CD4-positive, alpha-beta T cell treated with Interleukin-15 for 4 hours (primary cell): ENCODE results near the gene LIPI.
"Not testable (repeated sequence)": the region's sequence is repeated elsewhere in the genome, so short reads cannot be mapped to it uniquely, and the experiment has no call there.

Experiments
- DNase-seq: peaks from one replicate; pipeline ENCODE4 v3.0.0-alpha.2; 2020; ENCODE audit warnings: low spot score

Gene LIPI

GRCh38 chr21:14116080-14116481 is 94.7 kb downstream of the LIPI start:
- no peak for DNase-seq

GRCh38 chr21:14115646-14116045 is 95.1 kb downstream of the LIPI start:
- DNase-seq: no peak

GRCh38 chr21:14114251-14114650 is 96.5 kb downstream of the LIPI start:
- no peak for DNase-seq

GRCh38 chr21:14104564-14104963 is 106.2 kb downstream of the LIPI start:
- DNase-seq: not testable (repeated sequence)

- DNase-seq: no peak
Observed at GRCh38 chr21:14099570-14099969, 111.2 kb downstream of the LIPI start.

- DNase-seq: no peak
Observed at GRCh38 chr21:14097881-14098499, 112.8 kb downstream of the LIPI start.

- no peak for DNase-seq
Observed at GRCh38 chr21:14096577-14096976, 114.2 kb downstream of the LIPI start.

- DNase-seq: no peak
Observed at GRCh38 chr21:14096172-14096571, 114.6 kb downstream of the LIPI start.

- no peak for DNase-seq
Observed at GRCh38 chr21:14095056-14095455, 115.7 kb downstream of the LIPI start.

- DNase-seq: no peak
Observed at GRCh38 chr21:14092834-14093560, 117.8 kb downstream of the LIPI start.

- not testable (repeated sequence) for DNase-seq
Observed at GRCh38 chr21:14090184-14090583, 120.6 kb downstream of the LIPI start.

- DNase-seq: no peak
Observed at GRCh38 chr21:14088391-14088790, 122.4 kb downstream of the LIPI start.

- DNase-seq: no peak
Observed at GRCh38 chr21:14086553-14086952, 124.2 kb downstream of the LIPI start.

- DNase-seq: no peak
Observed at GRCh38 chr21:14084701-14085100, 126.1 kb downstream of the LIPI start.

- DNase-seq: no peak
Observed at GRCh38 chr21:14084068-14084501, 126.7 kb downstream of the LIPI start.

- DNase-seq: no peak
Observed at GRCh38 chr21:14080764-14081096, 130.0 kb downstream of the LIPI start.

- no peak for DNase-seq
Observed at GRCh38 chr21:14080040-14080763, 130.6 kb downstream of the LIPI start.

GRCh38 chr21:14078746-14079375 is 131.9 kb downstream of the LIPI start:
- DNase-seq: no peak

GRCh38 chr21:14076143-14076806 is 134.5 kb downstream of the LIPI start:
- DNase-seq: no peak

GRCh38 chr21:14075346-14076142 is 135.2 kb downstream of the LIPI start:
- DNase-seq: no peak

GRCh38 chr21:14074177-14074576 is 136.6 kb downstream of the LIPI start:
- no peak for DNase-seq
